Central memory CD4-positive, alpha-beta T cell (primary cell): ENCODE results near the gene KBTBD13.
"Not testable (repeated sequence)": the region's sequence is repeated elsewhere in the genome, so short reads cannot be mapped to it uniquely, and the experiment has no call there.

Experiments
- DNase-seq: peaks from one replicate; pipeline ENCODE4 v3.0.0; 2022

Gene KBTBD13

GRCh38 chr15:65069779-65070546 is 6.6 kb upstream of the KBTBD13 start:
- no peak for DNase-seq

- no peak for DNase-seq
These were observed 5.2 kb upstream of the KBTBD13 start for GRCh38 chr15:65071381-65071811.

- DNase-seq = no peak
These were observed 4.5 kb upstream of the KBTBD13 start for GRCh38 chr15:65072027-65072426.

GRCh38 chr15:65072617-65073016 is 3.9 kb upstream of the KBTBD13 start:
- no peak for DNase-seq

- DNase-seq = not testable (repeated sequence)
These were observed 1.6 kb upstream of the KBTBD13 start for GRCh38 chr15:65074946-65075345.

GRCh38 chr15:65075607-65076395 is 745 bp upstream of the KBTBD13 start:
- not testable (repeated sequence) for DNase-seq

- no peak for DNase-seq
These were observed 890 bp downstream of the KBTBD13 start for GRCh38 chr15:65077291-65077980.

- peak; percentile 33 for DNase-seq
These were observed 1.4 kb downstream of the KBTBD13 start for GRCh38 chr15:65077981-65078352.

- DNase-seq = no peak
These were observed 3.0 kb downstream of the KBTBD13 start for GRCh38 chr15:65079580-65079979.

- DNase-seq = no peak
These were observed 4.7 kb downstream of the KBTBD13 start for GRCh38 chr15:65081270-65081669.

GRCh38 chr15:65081758-65082157 is 5.2 kb downstream of the KBTBD13 start:
- DNase-seq = no peak

GRCh38 chr15:65082303-65082953 is 5.9 kb downstream of the KBTBD13 start:
- no peak for DNase-seq

GRCh38 chr15:65083262-65083701 is 6.7 kb downstream of the KBTBD13 start:
- no peak for DNase-seq

- no peak for DNase-seq
These were observed 8.1 kb downstream of the KBTBD13 start for GRCh38 chr15:65084500-65085206.

GRCh38 chr15:65085207-65085753 is 8.7 kb downstream of the KBTBD13 start:
- DNase-seq = no peak

GRCh38 chr15:65085990-65086679 is 9.6 kb downstream of the KBTBD13 start:
- no peak for DNase-seq

- DNase-seq = no peak
These were observed 10.2 kb downstream of the KBTBD13 start for GRCh38 chr15:65086680-65087111.

GRCh38 chr15:65087411-65087810 is 10.9 kb downstream of the KBTBD13 start:
- DNase-seq = no peak

GRCh38 chr15:65087873-65088642 is 11.5 kb downstream of the KBTBD13 start:
- DNase-seq = no peak

GRCh38 chr15:65088643-65089021 is 12.1 kb downstream of the KBTBD13 start:
- no peak for DNase-seq
